PC-3 (cell line): ENCODE data around the gene SNAP47.

Experiments
- CTCF ChIP-seq: fragments of 300-600 bp; sonication (generic); conservative IDR thresholded peaks from 2 replicates; pipeline ENCODE4 v1.5.1; 2017; ENCODE audit warnings: antibody characterized with exemption, low read depth, mild to moderate bottlenecking, low read length
- EZH2phosphoT487 ChIP-seq: fragments of 300-600 bp; sonication (generic); IDR thresholded peaks from 2 replicates; pipeline ENCODE4 v1.6.1; 2018; ENCODE audit warnings: mild to moderate bottlenecking, antibody characterized with exemption, low read length, borderline replicate concordance

DNA sequence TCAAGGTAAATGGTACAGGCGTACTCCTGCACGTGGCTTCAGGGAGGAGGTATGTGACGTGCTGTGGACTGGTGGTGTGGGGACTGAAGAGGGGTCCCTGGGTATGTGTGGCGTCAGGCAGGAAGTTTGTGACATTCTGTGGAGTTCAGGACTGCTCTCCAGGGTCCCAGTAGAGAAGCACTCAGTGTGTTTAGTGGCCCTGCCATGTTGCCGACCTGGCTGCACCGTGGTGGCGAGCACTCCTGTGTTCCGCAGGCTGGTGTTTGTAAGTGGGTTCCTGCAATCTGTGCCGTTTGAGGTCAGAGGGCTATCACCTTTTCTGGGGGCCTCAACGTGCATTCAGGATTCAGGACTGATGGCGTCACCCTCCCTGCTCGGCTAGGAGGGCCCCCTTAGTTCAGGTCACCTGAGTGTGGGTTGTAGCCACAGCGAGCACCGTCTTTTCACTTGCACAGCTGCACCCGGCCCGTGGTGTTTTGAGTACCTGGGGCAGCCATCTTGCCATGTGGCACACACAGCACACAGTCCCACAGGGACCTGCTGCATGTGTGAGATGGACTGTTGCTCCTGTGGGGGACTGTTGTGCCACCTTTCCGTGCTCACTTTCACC lies 26.5 kb downstream of the SNAP47 start:
- TF ChIP-seq CTCF = no peak
- TF ChIP-seq EZH2phosphoT487 = no peak
